ENCODE measurements around the gene SERPINB4. TPM values are rescaled to one million over a fixed set of nuclear protein-coding genes. Genes with fewer than 3 reads are reported as not detected.

Gene SERPINB4
- total RNA-seq, 1 donor from 2014 or later: not detected

DNA sequence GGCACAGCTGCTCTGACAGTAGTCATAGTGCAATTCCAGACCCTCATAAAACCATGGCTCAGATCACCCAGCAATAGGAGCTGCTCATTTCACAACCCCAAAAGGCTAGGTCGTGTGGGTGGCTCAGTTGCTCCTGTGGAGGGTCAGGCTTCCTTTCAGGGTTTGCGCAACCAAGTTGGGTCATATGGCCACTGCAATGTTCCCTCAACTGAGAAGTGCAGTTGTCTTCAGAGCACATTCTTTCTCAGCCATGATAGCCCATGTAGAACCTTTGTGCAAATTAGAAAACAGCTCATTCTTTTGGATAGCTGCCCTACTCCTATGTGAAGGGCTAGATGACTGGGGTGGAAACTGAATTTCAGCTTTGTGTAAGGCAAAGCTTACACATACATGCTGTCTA, 53.7 kb downstream of the SERPINB4 start:
- no peaks in the 10 kb centered on the region for H3K9me3 ChIP-seq (ENCODE audit: low read depth)
- H3K79me2 ChIP-seq (ENCODE audit: low read depth): no peaks in the 10 kb centered on the region
- H3K27me3 ChIP-seq: no peaks in the 10 kb centered on the region
- Mint-ChIP-seq H3K4me1 (no peaks in the 10 kb centered on the region), H3K27ac (no peak overlapping the region), H3K36me3 (no peaks in the 10 kb centered on the region), H3K27me3 (ENCODE audit: insufficient read depth, low read depth) (no peaks in the 10 kb centered on the region), H3K4me3 (no peak overlapping the region), H3K9me3 (no peaks in the 10 kb centered on the region)
- no peak overlapping the region for H3K4me2 ChIP-seq
- no peaks in the 10 kb centered on the region for H4K20me1 ChIP-seq (ENCODE audit: low read depth)
- DNase-seq (ENCODE audit: low spot score): no peak
- no peaks in the 10 kb centered on the region for H3F3A ChIP-seq (ENCODE audit: low read depth)
- no peaks in the 10 kb centered on the region for H3K4me1 ChIP-seq
- H3K4me3 ChIP-seq: no peak overlapping the region
- H3K36me3 ChIP-seq: no peaks in the 10 kb centered on the region
- no peak overlapping the region for H2AFZ ChIP-seq (replicated peaks)
- no peak for TF ChIP-seq EZH2phosphoT487 (IDR thresholded peaks at IDR 0.05)
- TF ChIP-seq, protein P1, sequence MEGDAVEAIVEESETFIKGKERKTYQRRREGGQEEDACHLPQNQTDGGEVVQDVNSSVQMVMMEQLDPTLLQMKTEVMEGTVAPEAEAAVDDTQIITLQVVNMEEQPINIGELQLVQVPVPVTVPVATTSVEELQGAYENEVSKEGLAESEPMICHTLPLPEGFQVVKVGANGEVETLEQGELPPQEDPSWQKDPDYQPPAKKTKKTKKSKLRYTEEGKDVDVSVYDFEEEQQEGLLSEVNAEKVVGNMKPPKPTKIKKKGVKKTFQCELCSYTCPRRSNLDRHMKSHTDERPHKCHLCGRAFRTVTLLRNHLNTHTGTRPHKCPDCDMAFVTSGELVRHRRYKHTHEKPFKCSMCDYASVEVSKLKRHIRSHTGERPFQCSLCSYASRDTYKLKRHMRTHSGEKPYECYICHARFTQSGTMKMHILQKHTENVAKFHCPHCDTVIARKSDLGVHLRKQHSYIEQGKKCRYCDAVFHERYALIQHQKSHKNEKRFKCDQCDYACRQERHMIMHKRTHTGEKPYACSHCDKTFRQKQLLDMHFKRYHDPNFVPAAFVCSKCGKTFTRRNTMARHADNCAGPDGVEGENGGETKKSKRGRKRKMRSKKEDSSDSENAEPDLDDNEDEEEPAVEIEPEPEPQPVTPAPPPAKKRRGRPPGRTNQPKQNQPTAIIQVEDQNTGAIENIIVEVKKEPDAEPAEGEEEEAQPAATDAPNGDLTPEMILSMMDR (IDR thresholded peaks at IDR 0.05): no peak
- no peak for TF ChIP-seq EZH2 (IDR thresholded peaks at IDR 0.05)
- no peak overlapping the region for H3K27ac ChIP-seq
- no peak overlapping the region for H3K9ac ChIP-seq

DNA sequence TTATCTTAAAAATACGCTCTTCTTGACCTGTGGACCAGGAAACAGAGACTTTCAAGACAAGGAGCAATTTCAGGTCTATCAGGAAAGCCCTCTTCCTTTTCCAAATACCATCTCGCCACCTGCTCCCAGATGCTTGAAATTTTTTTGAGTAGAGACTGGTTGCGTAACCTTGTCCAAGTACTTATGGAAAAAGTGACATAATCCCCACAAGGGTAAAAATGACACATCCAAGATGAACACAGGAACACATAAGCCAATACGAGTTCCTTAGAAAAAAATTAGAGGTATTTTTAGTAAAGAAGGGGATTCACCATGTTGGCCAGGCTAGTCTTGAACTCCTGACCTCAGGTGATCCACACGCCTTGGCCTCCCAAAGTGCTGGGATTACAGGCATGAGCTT, 55.1 kb downstream of the SERPINB4 start:
- no peaks in the 10 kb centered on the region for H3K9me3 Mint-ChIP-seq
- Histone ChIP-seq H3K79me2 (ENCODE audit: low read depth) (no peaks in the 10 kb centered on the region), H3F3A (ENCODE audit: low read depth) (no peaks in the 10 kb centered on the region), H2AFZ (replicated peaks) (no peak overlapping the region), H3K36me3 (no peaks in the 10 kb centered on the region), H3K27ac (no peak overlapping the region), H3K4me1 (no peaks in the 10 kb centered on the region), H3K27me3 (no peaks in the 10 kb centered on the region), H3K9ac (no peak overlapping the region), H3K4me3 (no peak overlapping the region), H3K4me2 (no peak overlapping the region), H4K20me1 (ENCODE audit: low read depth) (no peaks in the 10 kb centered on the region), H3K9me3 (ENCODE audit: low read depth) (no peaks in the 10 kb centered on the region)
- no peaks in the 10 kb centered on the region for H3K27me3 Mint-ChIP-seq (ENCODE audit: insufficient read depth, low read depth)
- no peak for DNase-seq (ENCODE audit: low spot score)
- H3K36me3 Mint-ChIP-seq: no peaks in the 10 kb centered on the region
- H3K27ac Mint-ChIP-seq: no peak overlapping the region
- H3K4me1 Mint-ChIP-seq: no peaks in the 10 kb centered on the region
- H3K4me3 Mint-ChIP-seq: no peak overlapping the region
- TF ChIP-seq EZH2 (IDR thresholded peaks at IDR 0.05): no peak
- TF ChIP-seq EZH2phosphoT487 (IDR thresholded peaks at IDR 0.05): no peak
- TF ChIP-seq, protein P1 (IDR thresholded peaks at IDR 0.05): no peak

Other genes starting within 250 kb of the SERPINB4 start
- 25.4 and 42.2 TPM in 2 replicates for gene VPS4B, start 221.8 kb downstream of the SERPINB4 start, total RNA-seq (ENCODE audit: low replicate concordance)
- 0.09 TPM in 1 of 2 replicates, not detected in the other for gene SERPINB5, start 167.3 kb downstream of the SERPINB4 start, total RNA-seq (ENCODE audit: low replicate concordance)
- not detected in 2 replicates for gene SERPINB12, start 101.9 kb downstream of the SERPINB4 start, total RNA-seq (ENCODE audit: low replicate concordance)
- gene SERPINB13, start 56.9 kb downstream of the SERPINB4 start, total RNA-seq (ENCODE audit: low replicate concordance): not detected in 2 replicates
- gene SERPINB3, start 17.6 kb upstream of the SERPINB4 start, total RNA-seq (ENCODE audit: low replicate concordance): not detected in 2 replicates
- gene SERPINB11, start 58.7 kb upstream of the SERPINB4 start, total RNA-seq (ENCODE audit: low replicate concordance): not detected in 2 replicates
- not detected in 2 replicates for gene SERPINB7, start 131.2 kb upstream of the SERPINB4 start, total RNA-seq (ENCODE audit: low replicate concordance)
- not detected in 2 replicates for gene SERPINB2, start 243.4 kb upstream of the SERPINB4 start, total RNA-seq (ENCODE audit: low replicate concordance)